ENCODE data around the gene PYHIN1. TPM values are rescaled to one million over a fixed set of nuclear protein-coding genes. Genes with fewer than 3 reads are reported as not detected.

PYHIN1 gene
- total RNA-seq, 1 experiment from 2014 or later = not detected

GRCh38 chr1:158939180-158939579 is 7.8 kb downstream of the PYHIN1 start:
- no peak for DNase-seq
- ChIA-PET CTCF (no interaction called here), POLR2A (ENCODE audit: unreplicated experiment) (no interaction called here)
- Histone ChIP-seq H3K4me2 (ENCODE audit: low read length) (no peak overlapping the region), H3K36me3 (ENCODE audit: low read depth, low read length) (no peaks in the 10 kb centered on the region), H3F3A (ENCODE audit: low read length, unreplicated experiment) (no peaks in the 10 kb centered on the region), H3K27me3 (ENCODE audit: low read length) (peaks cover 17% of the 10 kb centered on the region), H3K79me2 (ENCODE audit: low read length) (no peaks in the 10 kb centered on the region), H3K9ac (ENCODE audit: low read length) (no peak overlapping the region), H3K4me1 (ENCODE audit: insufficient read depth, low read length) (no peaks in the 10 kb centered on the region), H2AFZ (ENCODE audit: low read length) (no peak overlapping the region), H4K20me1 (ENCODE audit: low read length) (no peaks in the 10 kb centered on the region), H3K27ac (ENCODE audit: low read length) (no peak overlapping the region), H3K9me3 (ENCODE audit: low read length) (no peaks in the 10 kb centered on the region), H3K4me3 (ENCODE audit: low read length) (no peak overlapping the region), H3K9me2 (replicated peaks; ENCODE audit: low read length) (no peaks in the 10 kb centered on the region)
- intact Hi-C loops (cut with micrococcal nuclease) = no loop called here
- BruUV-seq (replicated peaks) = no TSS peak
- ATAC-seq = no peak
- no peak for TF ChIP-seq CTCF (conservative IDR thresholded peaks at IDR 0.05; ENCODE audit: low read depth, low read length)
- no peak for TF ChIP-seq EZH2phosphoT487 (IDR thresholded peaks at IDR 0.05; ENCODE audit: borderline replicate concordance, low read length)
- no peak for TF ChIP-seq EZH2 (IDR thresholded peaks at IDR 0.05; ENCODE audit: low read length, unreplicated experiment)

- Histone ChIP-seq H3K9me2 (replicated peaks; ENCODE audit: low read length) (no peaks in the 10 kb centered on the region), H3K4me3 (ENCODE audit: low read length) (no peak overlapping the region), H3K4me1 (ENCODE audit: insufficient read depth, low read length) (no peaks in the 10 kb centered on the region), H3K9ac (ENCODE audit: low read length) (no peak overlapping the region), H3K27me3 (ENCODE audit: low read length) (peaks cover 17% of the 10 kb centered on the region), H3K79me2 (ENCODE audit: low read length) (no peaks in the 10 kb centered on the region), H3K36me3 (ENCODE audit: low read depth, low read length) (no peaks in the 10 kb centered on the region), H3K4me2 (ENCODE audit: low read length) (no peak overlapping the region), H3K27ac (ENCODE audit: low read length) (no peak overlapping the region), H4K20me1 (ENCODE audit: low read length) (no peaks in the 10 kb centered on the region), H2AFZ (ENCODE audit: low read length) (no peak overlapping the region), H3K9me3 (ENCODE audit: low read length) (no peaks in the 10 kb centered on the region), H3F3A (ENCODE audit: low read length, unreplicated experiment) (no peaks in the 10 kb centered on the region)
- no TSS peak for BruUV-seq (replicated peaks)
- TF ChIP-seq CTCF (conservative IDR thresholded peaks at IDR 0.05; ENCODE audit: low read depth, low read length) = no peak
- no peak for TF ChIP-seq EZH2 (IDR thresholded peaks at IDR 0.05; ENCODE audit: low read length, unreplicated experiment)
- TF ChIP-seq EZH2phosphoT487 (IDR thresholded peaks at IDR 0.05; ENCODE audit: borderline replicate concordance, low read length) = no peak
- POLR2A ChIA-PET (ENCODE audit: unreplicated experiment) = no interaction called here
- ATAC-seq (no peak), DNase-seq (no peak)
- intact Hi-C loops (cut with micrococcal nuclease) = no loop called here
- CTCF ChIA-PET = no interaction called here
Measured at GRCh38 chr1:158941317-158941716, 10.0 kb downstream of the PYHIN1 start.

GRCh38 chr1:158942490-158942889 is 11.1 kb downstream of the PYHIN1 start:
- Histone ChIP-seq H3K9me2 (replicated peaks; ENCODE audit: low read length) (no peaks in the 10 kb centered on the region), H3K9me3 (ENCODE audit: low read length) (no peaks in the 10 kb centered on the region), H3K4me1 (ENCODE audit: insufficient read depth, low read length) (no peaks in the 10 kb centered on the region), H3K36me3 (ENCODE audit: low read depth, low read length) (no peaks in the 10 kb centered on the region), H3K4me3 (ENCODE audit: low read length) (no peak overlapping the region), H3K4me2 (ENCODE audit: low read length) (no peak overlapping the region), H2AFZ (ENCODE audit: low read length) (no peak overlapping the region), H3K27ac (ENCODE audit: low read length) (no peak overlapping the region), H3K79me2 (ENCODE audit: low read length) (no peaks in the 10 kb centered on the region), H4K20me1 (ENCODE audit: low read length) (no peaks in the 10 kb centered on the region), H3K9ac (ENCODE audit: low read length) (no peak overlapping the region), H3F3A (ENCODE audit: low read length, unreplicated experiment) (no peaks in the 10 kb centered on the region), H3K27me3 (ENCODE audit: low read length) (peaks cover 12% of the 10 kb centered on the region)
- ChIA-PET POLR2A (ENCODE audit: unreplicated experiment) (no interaction called here), CTCF (no interaction called here)
- no peak for ATAC-seq
- no peak for TF ChIP-seq EZH2phosphoT487 (IDR thresholded peaks at IDR 0.05; ENCODE audit: borderline replicate concordance, low read length)
- TF ChIP-seq EZH2 (IDR thresholded peaks at IDR 0.05; ENCODE audit: low read length, unreplicated experiment) = no peak
- no peak for TF ChIP-seq CTCF (conservative IDR thresholded peaks at IDR 0.05; ENCODE audit: low read depth, low read length)
- DNase-seq = no peak
- intact Hi-C loops (cut with micrococcal nuclease) = no loop called here
- BruUV-seq (replicated peaks) = no TSS peak

Data from PC-3 (cell line).